GM23248 (cell line): ENCODE results near the gene WTAP.

Source experiments
- EZH2 ChIP-seq: fragments of 200-600 bp; sonication (generic); IDR thresholded peaks from 2 replicates; pipeline ENCODE4 v1.6.1; 2018; ENCODE audit warnings: antibody characterized with exemption, mild to moderate bottlenecking; ENCODE audit not compliant: insufficient read depth, poor library complexity, severe bottlenecking
- EZH2phosphoT487 ChIP-seq: fragments of 200-600 bp; sonication (generic); IDR thresholded peaks from 2 replicates; pipeline ENCODE4 v1.6.1; 2018; ENCODE audit warnings: antibody characterized with exemption, moderate library complexity, mild to moderate bottlenecking, low read depth; ENCODE audit not compliant: insufficient read depth

DNA sequence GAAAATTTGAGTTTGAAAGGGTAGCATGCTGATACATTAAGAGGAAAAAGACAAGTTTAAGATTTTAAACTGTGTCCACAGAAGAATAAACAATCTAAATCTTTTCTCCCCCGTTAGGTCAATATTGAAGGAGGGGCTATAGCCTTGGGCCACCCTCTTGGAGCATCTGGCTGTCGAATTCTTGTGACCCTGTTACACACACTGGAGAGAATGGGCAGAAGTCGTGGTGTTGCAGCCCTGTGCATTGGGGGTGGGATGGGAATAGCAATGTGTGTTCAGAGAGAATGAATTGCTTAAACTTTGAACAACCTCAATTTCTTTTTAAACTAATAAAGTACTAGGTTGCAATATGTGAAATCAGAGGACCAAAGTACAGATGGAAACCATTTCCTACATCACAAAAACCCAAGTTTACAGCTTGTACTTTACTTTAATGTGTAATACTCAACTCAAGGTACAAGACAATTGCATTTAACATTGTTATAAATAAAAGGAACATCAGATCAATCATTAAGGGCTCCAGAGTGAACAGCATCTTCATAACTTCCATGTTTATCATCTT is 51.3 kb downstream of the WTAP start:
- TF ChIP-seq EZH2 (no peak), EZH2phosphoT487 (no peak)
